Nephron progenitor cell (in vitro differentiated cells): Measurements from ENCODE around the gene CTSL.
A peak's percentile ranks its signal among the peaks of the same experiment; 100 is the strongest.

Source experiments
- DNase-seq: peaks from one replicate; pipeline ENCODE4 v3.0.0; 2021
- H3K27ac Mint-ChIP-seq: 2 replicates; pipeline ENCODE4 v1.8.0; 2021; ENCODE audit warnings: mild to moderate bottlenecking, moderate library complexity, mixed read lengths
- H3K27me3 Mint-ChIP-seq: 2 replicates; pipeline ENCODE4 v1.8.0; 2021; ENCODE audit warnings: mild to moderate bottlenecking, low read depth, mixed read lengths; ENCODE audit not compliant: poor library complexity
- H3K36me3 Mint-ChIP-seq: 2 replicates; pipeline ENCODE4 v1.8.0; 2021; ENCODE audit warnings: low read depth, mixed read lengths
- H3K4me1 Mint-ChIP-seq: 2 replicates; pipeline ENCODE4 v1.8.0; 2021; ENCODE audit warnings: mixed read lengths
- H3K4me3 Mint-ChIP-seq: 2 replicates; pipeline ENCODE4 v1.8.0; 2021; ENCODE audit warnings: mild to moderate bottlenecking, moderate library complexity, mixed read lengths
- H3K9me3 Mint-ChIP-seq: 2 replicates; pipeline ENCODE4 v1.8.0; 2021; ENCODE audit warnings: mild to moderate bottlenecking, moderate library complexity, mixed read lengths
- TF ChIP-seq, protein P1 (sequence below): fragments of 200-600 bp; sonication (generic); IDR thresholded peaks from 2 replicates; pipeline ENCODE4 v1.5.0; 2021; ENCODE audit warnings: antibody characterized with exemption

Gene CTSL

GRCh38 chr9:87725900-87726709, at the start of gene CTSL:
Gene CTSL (plus strand): TSS chr9:87726119. CDS start chr9:87727604, 1,485 bp downstream.
- Mint-ChIP-seq H3K27ac (peak within 1 kb of the TSS; percentile 94), H3K4me3 (peak within 1 kb of the TSS; percentile 93), H3K36me3 (peaks cover 32% of the 10 kb centered on the region), H3K9me3 (no peaks in the 10 kb centered on the region), H3K27me3 (peaks cover 21% of the 10 kb centered on the region), H3K4me1 (peaks cover 20% of the 10 kb centered on the region)
- peak; percentile 86 for DNase-seq
- TF ChIP-seq, protein P1, sequence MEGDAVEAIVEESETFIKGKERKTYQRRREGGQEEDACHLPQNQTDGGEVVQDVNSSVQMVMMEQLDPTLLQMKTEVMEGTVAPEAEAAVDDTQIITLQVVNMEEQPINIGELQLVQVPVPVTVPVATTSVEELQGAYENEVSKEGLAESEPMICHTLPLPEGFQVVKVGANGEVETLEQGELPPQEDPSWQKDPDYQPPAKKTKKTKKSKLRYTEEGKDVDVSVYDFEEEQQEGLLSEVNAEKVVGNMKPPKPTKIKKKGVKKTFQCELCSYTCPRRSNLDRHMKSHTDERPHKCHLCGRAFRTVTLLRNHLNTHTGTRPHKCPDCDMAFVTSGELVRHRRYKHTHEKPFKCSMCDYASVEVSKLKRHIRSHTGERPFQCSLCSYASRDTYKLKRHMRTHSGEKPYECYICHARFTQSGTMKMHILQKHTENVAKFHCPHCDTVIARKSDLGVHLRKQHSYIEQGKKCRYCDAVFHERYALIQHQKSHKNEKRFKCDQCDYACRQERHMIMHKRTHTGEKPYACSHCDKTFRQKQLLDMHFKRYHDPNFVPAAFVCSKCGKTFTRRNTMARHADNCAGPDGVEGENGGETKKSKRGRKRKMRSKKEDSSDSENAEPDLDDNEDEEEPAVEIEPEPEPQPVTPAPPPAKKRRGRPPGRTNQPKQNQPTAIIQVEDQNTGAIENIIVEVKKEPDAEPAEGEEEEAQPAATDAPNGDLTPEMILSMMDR, result no peak

- Mint-ChIP-seq H3K27me3 (no peaks in the 10 kb centered on the region), H3K4me1 (peaks cover 5% of the 10 kb centered on the region), H3K9me3 (no peaks in the 10 kb centered on the region), H3K36me3 (peaks cover 20% of the 10 kb centered on the region), H3K4me3 (no peak overlapping the region), H3K27ac (no peak overlapping the region)
- TF ChIP-seq, protein P1, result no peak
- no peak for DNase-seq
Measured at GRCh38 chr9:87676976-87677775, 48.7 kb upstream of the CTSL start.

DNA sequence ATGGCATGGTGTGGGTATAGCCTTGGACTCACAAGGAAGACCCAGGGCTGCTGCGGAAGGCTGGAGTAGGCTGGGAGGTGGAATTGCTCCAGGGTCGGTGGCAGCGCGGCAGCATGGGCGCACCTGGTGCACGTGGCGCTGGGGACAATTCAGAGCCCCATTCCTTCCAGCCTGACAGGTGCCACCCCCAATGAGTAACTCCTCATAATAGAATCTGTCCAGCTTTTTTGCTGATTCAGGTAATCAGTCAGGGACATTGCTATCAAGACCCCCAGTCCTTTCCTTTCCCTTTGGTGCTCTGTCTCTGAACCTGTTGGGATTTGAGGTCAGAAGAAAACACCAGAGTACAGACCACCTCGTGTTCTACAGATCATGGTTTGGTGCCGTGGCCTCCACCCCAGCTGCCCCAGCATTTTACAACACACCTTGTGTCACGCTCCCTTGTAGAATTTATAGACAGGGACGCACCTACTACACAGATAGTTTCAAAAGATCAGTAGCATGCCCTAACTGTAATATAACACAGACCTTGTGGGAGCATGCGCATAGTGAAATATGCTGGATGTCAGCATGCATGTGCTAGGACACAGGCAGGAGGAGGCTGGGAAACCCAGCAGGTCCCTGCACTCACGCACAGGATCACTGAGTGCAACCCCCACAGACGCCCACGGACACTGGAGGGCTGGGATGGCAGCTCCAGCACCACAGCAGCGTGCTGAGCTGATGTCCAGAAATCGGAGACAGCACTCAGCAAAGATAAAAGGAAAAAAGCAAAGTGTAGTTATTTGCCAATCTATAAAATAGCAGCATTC, 47.9 kb upstream of the CTSL start:
- TF ChIP-seq, protein P1, result no peak
- Mint-ChIP-seq H3K36me3 (peaks cover 20% of the 10 kb centered on the region), H3K27me3 (no peaks in the 10 kb centered on the region), H3K27ac (no peak overlapping the region), H3K4me1 (peaks cover 5% of the 10 kb centered on the region), H3K4me3 (no peak overlapping the region), H3K9me3 (no peaks in the 10 kb centered on the region)
- no peak for DNase-seq

DNA sequence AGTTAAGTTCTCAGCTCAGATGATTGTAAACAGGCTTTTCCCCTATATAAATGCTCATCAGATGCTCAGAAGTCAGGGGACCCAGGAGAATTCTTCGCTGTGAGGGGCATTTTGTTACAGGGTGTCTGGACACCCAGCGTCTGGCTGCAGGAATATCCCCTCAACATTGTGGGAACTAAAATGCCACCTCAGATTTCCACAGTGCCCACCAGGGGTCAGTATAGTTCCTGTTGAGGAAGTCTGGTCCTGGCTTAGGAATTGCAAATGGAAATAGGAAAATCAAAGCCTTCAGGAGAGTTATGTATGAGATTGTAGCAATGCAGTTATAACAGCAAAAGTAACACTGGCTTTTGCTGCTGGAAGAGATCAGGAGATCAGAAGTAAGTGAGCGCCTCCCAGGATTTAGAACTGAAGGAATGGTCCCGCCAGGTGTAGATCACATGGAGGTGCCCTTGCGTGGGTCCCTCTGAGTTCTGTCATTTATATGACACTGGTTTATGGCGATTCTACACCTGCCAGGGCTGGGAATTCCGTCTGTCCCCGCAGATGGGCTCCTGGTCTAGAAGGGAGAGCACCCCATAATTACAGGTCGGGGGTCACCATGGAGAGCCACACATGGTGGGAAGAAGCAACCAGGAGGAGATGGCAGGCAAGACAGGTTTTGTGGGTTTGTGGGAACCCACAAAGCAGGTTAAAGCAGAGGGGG, 47.1 kb upstream of the CTSL start:
- H3K36me3 Mint-ChIP-seq, result peaks cover 15% of the 10 kb centered on the region
- H3K4me3 Mint-ChIP-seq, result no peak overlapping the region
- peaks cover 5% of the 10 kb centered on the region for H3K4me1 Mint-ChIP-seq
- TF ChIP-seq, protein P1, result peak; percentile 81
- peak; percentile 71 for DNase-seq
- no peak overlapping the region for H3K27ac Mint-ChIP-seq
- no peaks in the 10 kb centered on the region for H3K9me3 Mint-ChIP-seq
- H3K27me3 Mint-ChIP-seq, result no peaks in the 10 kb centered on the region

DNA sequence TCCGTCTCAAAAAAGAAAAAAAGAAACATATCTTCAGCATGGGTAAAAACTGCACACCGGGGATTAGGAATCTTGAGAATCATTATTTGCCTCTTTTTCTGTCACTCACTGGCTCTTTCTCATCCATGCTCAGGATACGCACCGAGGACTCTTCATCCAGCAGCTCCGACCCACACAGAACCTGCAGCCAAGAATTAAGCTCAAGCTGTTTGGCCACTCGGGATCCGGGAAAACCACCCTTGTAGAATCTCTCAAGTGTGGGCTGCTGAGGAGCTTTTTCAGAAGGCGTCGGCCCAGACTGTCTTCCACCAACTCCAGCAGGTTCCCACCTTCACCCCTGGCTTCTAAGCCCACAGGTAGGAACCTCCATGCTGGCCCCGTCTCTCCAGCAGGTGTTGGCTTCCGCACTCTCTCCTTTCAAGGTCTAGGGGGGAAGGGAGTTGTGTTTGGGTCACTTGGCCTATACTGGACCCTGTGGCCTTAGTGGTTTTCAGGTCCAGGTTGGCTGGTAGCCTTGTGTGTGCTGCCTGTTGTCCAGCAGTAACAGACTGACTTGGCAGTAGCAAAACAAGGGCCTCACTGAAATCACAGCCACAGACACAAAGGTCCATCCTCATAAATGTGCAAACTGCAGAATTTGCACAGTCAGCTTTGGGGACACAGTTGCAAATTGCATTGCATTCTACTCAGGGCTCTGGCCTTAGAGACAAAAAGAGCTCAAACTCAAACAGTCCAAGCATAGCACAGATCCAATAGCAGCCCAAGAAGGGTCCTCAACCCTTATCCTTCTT, 44.5 kb upstream of the CTSL start:
- DNase-seq, result no peak
- TF ChIP-seq, protein P1, result no peak
- Mint-ChIP-seq H3K9me3 (no peaks in the 10 kb centered on the region), H3K4me1 (peaks cover 25% of the 10 kb centered on the region), H3K27me3 (no peaks in the 10 kb centered on the region), H3K27ac (no peak overlapping the region), H3K36me3 (peaks cover 15% of the 10 kb centered on the region), H3K4me3 (no peak overlapping the region)
